Stimulated activated CD4-positive, alpha-beta T cell treated with anti-CD3 and anti-CD28 coated beads, Interleukin-12 subunit alpha, Interleukin-12 subunit beta, amount 100 ng/mL, for 24 hours (primary cell): ENCODE data around the gene MAD2L2.

Source experiments
- DNase-seq, 2 experiments: peaks; one replicate each; pipeline ENCODE4 v3.0.0-alpha.2; 2020; ENCODE audit warnings: low read depth in 2 of 2

MAD2L2 gene

DNA sequence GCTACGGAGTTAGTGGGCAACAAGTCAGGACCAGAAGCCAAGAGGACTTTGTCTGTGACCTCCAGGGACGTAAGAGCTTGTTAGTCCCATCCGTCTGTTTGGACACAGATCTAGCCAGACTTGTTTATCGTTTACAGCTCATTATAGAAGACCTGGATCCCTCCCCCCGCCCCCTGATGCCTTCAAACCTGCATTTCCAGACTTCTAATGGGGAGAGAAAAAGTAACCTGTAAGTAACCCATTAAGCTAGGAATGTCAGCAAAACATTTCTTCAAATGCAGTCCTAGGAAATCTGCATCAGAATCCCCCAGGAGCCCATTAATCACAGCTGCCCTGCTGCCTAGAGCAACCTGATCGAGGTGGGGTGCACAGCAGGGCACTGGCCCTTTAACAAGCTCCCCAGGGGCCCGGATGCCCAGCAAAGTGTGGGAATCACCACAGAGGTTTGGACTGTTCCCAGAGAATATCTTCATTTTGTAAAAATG is 1.4 kb upstream of the MAD2L2 start:
- no peak for DNase-seq

DNA sequence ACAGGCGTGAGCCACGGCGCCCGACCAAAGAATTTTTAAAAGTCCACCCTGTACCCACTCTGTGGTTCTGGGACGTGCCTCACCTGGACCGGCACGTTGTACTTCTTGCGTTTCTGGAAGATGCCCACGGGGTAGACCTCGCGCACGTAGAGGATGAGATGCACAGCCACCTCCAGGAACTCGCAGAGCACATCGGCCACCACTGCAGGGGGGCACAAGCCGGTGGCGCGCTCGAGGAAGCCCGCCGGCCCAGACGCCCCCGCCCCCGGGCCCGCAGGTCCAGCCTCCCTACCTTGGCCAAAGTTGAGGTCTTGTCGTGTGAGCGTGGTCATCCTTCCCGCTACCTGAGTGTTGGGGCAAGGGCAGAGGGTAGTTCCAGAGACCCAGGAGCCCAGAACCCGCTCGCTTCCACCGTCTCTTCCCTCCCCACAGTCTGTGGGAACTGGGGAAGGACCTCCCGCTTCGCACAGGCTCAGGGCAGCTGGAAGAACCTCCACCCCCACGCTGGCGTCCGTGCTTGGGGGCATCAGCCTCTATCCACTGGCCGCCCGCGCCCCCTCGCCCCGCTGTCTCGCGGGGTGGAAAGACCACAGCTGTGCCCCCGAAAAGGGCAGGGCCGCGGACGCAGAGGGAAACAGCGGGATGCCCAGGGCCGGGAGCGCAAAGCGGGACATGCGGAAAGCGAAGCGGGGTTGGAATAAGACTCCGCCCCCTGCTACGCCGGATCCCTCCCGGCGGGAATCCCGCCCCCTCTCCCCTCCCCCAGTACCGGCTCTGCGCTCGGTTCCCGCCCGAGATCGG is 478 bp downstream of the MAD2L2 start:
- no peak for DNase-seq

DNA sequence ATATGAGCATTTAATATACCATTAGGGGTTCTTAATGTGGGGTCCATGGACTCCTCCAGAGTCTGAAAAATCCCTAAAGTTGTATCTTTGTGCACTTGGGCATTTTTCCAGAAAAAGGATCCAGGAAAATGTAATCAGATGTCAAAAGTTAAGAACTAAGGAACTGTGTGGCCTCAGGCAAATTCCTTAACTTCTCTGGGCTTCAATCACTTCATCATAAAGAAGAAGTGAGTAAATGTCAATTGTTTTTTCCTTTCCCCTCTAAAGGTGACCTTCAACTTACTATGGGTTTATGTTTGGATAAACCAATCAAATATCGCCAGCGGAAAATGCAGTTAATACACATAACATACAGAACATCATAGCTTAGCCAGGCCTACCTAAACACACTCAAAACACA is 2.5 kb downstream of the MAD2L2 start:
- DNase-seq, result no peak

DNA sequence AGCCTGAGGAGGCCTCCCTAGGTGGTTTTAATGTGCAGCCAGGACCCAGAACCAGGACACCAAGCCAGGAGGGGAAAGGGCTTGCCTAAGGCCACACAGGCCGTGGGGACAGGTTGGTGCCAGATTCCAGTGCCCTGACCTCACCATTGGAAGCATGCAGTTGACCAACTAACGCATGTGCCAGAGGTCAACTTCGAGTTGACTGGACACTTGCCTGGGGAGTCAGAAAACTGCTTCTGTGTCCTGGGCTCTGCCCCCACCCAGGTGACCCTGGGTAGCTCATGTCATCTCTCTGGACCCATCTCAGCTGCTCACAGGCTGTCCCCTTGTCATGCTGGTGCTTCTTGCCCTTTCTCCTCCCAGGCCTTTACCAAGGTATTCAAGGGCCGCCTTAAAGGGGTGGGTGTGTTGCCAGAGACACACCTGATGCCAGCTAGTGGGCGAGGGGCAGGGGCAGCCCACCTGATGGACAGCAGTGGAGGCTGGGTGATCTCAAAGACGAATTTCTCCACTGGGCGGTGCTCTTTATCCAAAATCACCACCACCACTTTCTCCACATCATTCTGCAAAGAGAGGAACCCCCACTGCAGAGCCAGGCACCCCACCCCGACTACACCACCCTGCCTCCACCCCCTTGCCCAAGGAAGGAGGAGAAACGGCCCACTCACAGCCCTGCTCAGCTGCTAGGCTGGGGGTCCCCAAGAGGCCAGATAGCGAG is 4.4 kb downstream of the MAD2L2 start:
- no peak for DNase-seq

DNA sequence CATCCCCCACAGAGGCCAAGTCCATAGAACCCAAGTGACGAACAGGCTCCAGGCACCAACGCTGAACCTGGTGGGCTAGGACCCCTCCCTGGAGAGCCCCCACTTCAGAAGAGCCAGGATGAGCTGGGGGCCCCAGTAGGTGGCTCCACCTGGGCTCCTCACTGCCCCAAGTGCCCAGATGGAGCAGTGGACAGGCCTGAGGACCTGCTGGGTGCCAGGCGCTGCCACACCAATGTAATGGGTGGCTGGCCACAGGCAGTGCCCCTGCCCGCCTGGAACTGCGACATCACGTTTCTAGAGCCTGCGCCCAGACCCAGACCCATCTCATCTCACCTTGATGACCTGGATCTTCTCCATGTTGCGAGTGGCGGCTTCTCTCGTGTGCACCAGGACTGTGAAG is 5.6 kb downstream of the MAD2L2 start:
- no peak for DNase-seq

DNA sequence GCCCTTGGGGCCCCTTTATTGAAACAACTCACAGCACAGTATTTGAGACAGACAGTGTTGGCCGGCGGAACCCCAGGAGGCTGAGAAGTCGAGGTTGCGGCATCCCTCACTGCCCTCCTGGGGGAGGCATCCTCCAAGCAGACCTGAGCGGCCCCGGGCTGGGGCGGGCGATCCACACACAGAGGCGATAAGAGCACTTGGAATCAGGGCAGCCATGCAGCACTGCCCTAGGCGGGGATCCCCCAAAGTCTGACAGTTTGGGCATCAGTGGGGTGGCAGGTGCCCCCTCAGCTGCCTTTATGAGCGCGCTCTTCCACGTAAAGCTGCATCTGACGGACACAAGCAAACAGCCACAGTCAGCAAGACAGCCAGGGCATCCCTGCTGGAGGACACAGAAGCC is 6.5 kb downstream of the MAD2L2 start:
- no peak for DNase-seq

DNA sequence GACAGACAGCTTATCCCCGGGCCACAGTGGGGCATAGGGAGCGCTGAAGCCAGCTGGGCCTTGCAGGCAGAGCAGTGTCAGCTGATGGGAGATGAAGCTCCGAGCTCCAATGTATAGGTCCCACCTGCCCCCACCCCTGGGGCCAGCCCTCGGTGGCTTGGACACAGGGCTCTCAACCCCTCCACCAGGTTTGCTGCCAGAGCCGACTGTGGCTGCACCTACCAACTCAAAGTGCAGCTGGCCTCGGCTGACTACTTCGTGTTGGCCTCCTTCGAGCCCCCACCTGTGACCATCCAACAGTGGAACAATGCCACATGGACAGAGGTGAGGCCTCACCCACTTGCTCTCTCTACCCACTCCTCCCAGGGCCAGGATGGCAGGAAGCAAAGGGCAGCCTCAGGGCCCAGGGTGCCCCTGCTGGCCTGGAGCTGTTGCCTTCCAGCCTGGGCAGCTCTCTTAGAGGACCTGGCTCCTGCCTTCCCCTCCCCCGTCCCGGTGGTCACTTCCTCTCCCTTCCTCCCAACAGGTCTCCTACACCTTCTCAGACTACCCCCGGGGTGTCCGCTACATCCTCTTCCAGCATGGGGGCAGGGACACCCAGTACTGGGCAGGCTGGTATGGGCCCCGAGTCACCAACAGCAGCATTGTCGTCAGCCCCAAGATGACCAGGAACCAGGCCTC is 7.7 kb downstream of the MAD2L2 start:
- DNase-seq, result no peak

DNA sequence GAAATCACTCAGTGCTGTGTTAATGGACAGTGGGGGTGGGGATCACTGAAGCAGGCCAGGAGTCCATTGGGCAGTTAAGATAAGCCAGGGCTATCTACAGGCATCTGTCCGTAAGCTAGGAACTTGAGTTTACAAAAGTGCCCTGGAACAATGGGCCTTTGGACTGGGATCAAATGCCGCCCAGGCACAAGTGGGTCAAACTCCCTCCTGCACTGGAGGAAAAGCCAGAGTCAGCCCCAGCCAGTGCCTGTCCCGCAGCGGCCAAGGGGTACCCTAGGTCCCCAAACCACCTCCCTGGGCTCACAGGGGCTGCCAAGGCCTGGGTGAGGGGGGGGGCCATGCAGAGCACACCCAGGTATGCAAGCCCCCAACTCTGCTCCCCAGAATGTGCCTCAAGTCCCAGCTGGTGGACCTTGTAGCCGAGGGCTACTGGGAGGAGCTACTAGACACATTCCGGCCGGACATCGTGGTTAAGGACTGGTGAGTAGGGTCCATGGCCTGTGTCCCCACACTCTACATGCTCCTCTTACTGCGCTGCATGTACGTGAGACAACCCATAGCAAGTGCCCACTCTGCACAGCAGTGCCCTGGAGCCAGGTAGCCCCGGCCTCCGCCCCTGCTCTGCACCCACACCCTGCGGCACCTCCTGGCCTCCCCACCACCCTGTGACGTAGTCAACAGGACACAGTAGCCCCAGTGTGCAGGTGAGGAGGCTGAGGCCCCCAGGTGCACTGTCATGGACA is 9.2 kb downstream of the MAD2L2 start:
- no peak for DNase-seq

DNA sequence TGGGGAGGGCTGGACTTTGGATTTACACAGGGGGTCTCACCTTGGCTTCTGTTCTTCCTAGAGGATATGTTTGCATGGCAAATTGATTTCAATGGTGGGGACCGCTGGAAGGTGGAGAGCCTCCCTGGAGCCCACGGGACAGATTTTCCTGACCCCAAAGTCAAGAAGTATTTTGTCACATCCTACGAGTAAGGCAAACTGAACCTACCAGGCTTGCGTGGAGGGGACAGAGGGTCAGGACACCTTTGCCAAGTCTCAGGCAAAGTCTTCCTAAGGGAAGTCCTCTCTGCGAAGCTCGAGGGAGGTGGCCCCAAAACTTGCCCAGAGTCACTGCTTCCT is 9.8 kb downstream of the MAD2L2 start:
- DNase-seq, result no peak

DNA sequence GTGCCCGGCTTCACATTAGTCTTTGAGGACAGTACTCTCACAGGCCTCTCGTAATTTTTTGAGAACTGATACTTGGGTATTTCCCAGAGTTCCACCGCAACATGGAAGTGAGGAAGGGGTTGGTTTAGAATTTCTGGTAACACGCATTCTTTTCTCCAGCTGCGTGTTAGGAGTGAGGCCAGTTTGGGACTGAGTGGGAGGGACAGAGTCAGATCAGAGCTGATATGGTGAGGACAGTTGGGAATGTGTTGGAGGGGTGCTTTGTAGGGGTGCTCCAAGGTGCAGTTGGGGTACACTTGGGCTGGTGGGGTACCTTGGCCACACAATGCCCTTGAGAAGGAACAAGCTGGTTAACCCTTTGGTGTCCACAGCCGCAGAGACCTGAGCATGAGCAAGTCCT is 10.2 kb downstream of the MAD2L2 start:
- DNase-seq, result no peak

DNA sequence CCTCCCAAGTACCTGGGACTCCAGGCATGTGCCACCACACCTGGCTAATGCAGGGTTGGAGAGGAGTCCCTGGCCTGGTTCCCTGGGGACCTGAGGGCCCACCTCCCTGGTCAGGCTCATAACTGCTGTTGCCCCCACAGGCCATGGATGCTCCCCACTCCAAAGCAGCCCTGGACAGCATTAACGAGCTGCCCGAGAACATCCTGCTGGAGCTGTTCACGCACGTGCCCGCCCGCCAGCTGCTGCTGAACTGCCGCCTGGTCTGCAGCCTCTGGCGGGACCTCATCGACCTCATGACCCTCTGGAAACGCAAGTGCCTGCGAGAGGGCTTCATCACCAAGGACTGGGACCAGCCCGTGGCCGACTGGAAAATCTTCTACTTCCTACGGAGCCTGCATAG is 12.4 kb downstream of the MAD2L2 start:
- DNase-seq, result no peak

DNA sequence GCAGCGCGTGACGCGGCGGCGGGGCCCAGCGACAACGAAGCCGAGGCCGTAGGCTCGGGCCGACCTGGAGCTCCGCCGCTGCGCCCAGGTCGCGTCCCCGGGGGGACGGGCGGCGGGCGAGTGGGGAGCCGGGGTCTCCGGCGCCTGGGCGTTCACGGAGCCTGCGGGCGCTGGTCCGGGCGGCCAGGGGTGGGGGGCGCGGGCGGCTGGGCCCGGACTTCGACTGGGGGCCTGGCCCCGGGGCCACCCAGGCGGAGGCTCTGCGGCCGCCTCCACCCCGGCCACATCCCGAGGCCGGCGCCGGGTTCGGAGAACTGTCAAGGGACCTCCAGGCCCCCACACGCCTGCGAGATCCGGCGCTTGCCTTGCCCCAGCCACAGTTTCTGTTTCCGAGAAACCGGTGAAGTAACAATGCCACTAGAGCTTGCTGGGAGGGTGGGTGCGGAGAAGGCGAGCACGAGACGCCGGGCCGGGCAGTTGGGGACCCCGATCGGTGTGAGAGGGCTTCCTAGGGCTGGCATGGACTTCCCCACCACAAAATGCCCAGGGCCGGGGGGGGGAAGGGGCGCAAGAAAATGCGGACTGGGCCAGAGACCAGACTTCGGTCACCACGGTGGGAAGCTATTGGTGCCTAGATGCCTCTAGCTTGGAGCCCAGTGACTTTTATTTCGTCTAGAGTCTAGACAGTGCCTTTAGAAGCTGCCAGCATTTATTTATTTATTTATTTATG is 16.4 kb downstream of the MAD2L2 start:
- peak; percentile 19 to 47 for DNase-seq

DNA sequence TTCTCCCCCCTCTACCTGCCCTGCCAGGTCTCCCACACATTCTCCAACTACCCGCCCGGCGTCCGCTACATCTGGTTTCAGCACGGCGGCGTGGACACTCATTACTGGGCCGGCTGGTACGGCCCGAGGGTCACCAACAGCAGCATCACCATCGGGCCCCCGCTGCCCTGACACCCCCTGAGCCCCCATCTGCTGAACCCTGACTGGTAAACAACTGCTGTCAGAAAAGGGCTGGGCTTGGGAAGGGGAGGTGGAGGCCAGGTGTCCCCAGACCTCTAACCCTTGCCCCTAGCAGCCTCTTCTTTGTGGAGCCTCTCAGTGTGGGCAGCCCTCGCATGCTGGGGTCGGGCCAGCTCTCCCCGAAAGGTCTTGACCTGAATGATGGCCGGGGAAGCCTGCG is 19.8 kb downstream of the MAD2L2 start:
- DNase-seq, result no peak

DNA sequence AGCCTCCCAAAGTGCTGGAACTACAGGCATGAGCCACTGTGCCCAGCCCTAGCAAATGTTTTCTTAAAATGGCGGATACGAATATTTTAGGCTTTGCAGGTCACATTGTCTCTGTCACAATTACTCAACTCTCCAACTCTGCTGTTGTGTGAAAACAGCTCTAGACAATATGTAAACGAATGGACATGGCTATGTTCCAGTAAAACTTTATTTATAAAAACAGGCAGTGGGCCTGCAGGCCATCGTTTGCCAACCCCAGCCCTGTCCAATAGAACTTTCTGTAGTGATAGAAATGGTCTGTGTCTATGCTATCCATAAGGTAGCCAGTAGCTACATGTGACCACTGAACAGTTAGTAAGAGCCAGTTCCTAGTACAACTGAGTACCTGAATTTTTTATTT is 21.2 kb downstream of the MAD2L2 start:
- DNase-seq, result no peak

DNA sequence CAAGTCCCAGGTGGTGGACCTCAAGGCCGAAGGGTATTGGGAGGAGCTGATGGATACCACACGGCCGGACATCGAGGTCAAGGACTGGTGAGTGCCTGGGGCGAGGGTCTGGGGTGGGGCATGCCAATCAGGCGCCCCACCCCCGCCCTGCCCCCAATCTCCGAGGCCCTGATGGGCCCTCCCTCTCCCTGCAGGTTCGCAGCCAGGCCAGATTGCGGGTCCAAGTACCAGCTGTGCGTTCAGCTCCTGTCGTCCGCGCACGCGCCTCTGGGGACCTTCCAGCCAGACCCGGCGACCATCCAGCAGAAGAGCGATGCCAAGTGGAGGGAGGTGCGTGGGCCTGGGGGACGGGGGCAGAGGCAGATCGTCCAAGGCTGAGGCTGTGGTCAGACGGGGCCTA is 22.4 kb downstream of the MAD2L2 start:
- DNase-seq, result no peak

DNA sequence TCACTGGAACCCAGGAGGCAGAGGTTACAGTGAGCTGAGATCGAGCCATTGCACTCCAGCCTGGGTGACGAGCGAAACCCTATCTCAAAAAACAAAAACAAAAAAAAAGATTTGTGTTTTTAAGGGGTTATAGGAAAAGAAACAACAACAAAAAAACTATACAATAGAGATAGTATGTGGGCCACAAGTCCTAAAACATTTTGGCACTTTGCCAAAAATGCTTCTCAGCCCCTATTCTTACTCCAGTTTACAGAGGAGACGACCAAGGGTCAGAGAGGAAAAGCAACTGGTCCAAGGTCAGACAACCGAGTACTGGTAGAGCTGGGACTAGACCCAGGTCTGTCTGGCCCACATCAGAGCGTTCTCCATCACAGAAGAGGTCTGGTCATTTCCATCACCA is 23.3 kb downstream of the MAD2L2 start:
- no peak for DNase-seq

DNA sequence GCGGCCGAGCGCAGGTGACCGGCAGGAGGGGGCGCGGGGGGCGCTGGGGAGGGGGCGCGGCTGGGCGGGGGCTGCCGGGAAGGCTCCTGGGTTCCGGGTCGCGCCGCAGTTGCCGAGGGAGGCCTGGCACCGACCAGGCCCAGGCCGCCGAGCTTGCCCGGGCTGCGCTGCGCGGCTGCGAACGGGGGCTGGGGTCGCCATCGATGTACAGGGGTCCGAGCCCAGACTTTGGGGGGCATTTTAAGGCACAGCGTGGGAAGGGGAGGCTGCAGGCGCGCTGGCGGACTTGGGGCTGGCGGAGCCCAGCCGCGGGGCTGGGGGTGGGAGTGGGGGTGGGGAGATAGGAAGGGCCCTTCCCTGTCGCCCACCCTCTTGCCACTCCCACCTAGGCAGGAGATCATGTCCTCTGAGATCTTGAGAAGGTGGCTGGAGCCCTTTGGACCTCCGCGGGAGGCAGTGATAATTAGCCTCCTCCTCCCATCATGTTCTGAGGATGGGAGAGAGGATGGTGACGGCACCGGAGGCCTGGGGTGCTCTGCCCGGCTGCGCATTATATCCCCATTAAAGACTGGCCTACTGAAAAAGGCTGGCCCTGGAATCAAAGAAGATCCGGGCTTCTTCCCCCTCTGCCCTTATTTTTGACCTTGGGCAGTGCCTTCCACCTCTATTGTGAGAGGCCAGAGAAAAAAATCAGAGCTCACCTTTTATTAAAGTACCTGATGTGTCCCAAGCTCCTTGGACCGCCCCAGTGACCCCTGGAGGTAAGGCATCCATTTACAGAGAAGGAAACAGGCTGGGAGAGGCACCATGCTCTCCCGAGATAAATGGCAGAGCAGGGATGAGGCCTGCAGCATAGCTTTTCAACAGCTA is 25.8 kb downstream of the MAD2L2 start:
- DNase-seq, result no peak

DNA sequence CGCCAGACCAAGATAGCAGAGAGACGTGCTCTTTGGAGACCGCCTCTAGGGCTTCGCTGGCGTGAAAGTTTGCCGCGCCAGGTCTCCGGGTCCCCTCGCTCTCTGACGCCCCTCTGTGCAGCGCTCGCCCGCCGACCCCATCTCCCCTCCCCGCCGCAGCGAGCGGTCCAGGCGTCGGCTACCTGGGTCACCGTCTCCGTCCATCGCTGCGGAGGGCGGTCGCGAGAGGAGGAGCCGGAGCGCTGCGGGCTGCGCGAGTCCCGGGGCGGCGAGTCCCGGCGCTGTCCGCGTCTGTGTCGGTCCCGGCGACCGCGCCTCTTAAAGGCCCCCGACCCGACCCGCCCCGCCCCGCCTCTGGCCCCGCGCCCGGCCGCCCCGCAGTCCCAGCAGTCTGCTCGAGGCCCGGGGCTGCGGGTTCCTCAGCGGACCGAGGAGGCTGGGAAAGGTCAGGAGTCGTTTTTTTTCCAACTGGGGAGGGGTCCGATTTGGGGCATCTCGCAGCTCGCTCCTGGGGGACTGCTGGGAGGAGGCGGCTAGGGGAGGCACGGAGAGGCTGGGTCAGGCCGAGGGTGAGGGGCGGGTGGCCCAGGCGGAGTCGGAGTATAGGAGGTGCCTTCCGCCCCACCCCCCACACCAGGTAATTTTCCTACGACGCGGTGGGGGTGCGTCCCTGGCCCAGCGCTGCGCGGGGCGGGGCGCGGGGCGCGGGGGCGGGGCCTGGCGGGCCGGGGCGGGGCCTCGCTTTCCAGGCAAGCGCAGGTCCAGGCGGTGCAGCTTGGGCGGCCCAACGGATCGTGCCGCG is 26.6 kb downstream of the MAD2L2 start, which contains the start of the genes FBXO2 and FBXO44:
Gene FBXO2 (minus strand): TSS at position 293 of the 802 bp plus-strand sequence. CDS start 89 bp downstream, at position 204.
Gene FBXO44 (plus strand): TSS at position 741 of the 802 bp plus-strand sequence. CDS start 959 bp downstream, outside the sequence.
- DNase-seq, result peak; percentile 48 to 55

DNA sequence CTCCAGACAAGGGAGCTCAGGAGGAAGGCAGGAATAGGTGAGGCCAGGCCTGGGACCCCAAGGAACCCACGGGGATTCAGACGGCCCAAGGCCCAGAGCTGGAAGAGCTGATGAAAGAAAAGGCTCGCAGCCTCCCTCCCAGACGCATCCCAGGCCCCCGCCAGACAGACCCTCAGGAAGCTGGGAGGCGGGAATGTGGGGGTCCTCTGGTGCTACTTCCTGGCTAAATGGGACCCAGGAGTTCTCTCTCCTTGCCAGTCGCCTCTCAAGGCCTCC is 27.1 kb downstream of the MAD2L2 start:
- DNase-seq, result no peak
